HL-60 (cell line): ENCODE results near the gene CLIC3.

Source experiments
- POLR2AphosphoS5 ChIP-seq: IDR thresholded peaks from 2 replicates; pipeline ENCODE4 v1.6.1; 2012; ENCODE audit warnings: low read depth
- TF ChIP-seq, protein P1 (sequence below): IDR thresholded peaks from one replicate; pipeline ENCODE4 v1.5.1; 2011; ENCODE audit warnings: low read length, control low read depth, inconsistent platforms; ENCODE audit not compliant: insufficient read depth

DNA sequence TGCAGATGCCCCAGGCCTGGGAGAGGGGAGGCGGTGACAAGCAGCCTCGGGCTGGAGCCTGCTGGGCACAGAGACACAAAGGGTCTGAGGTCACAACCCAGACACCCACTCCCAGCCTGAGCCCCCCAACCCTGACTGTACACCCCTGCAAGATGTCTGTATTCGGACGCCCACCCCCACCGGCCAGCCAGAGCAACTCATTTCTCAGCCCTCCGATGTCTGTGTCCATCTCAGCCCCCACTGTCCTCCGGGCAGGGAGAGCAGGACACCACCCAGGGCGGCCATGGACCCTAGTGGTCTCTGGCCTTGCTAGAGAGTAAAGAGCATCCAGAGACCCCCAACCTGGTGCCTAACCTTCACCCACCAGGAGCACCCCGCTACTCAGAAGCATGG lies 40.4 kb downstream of the CLIC3 start:
- TF ChIP-seq, protein P1, sequence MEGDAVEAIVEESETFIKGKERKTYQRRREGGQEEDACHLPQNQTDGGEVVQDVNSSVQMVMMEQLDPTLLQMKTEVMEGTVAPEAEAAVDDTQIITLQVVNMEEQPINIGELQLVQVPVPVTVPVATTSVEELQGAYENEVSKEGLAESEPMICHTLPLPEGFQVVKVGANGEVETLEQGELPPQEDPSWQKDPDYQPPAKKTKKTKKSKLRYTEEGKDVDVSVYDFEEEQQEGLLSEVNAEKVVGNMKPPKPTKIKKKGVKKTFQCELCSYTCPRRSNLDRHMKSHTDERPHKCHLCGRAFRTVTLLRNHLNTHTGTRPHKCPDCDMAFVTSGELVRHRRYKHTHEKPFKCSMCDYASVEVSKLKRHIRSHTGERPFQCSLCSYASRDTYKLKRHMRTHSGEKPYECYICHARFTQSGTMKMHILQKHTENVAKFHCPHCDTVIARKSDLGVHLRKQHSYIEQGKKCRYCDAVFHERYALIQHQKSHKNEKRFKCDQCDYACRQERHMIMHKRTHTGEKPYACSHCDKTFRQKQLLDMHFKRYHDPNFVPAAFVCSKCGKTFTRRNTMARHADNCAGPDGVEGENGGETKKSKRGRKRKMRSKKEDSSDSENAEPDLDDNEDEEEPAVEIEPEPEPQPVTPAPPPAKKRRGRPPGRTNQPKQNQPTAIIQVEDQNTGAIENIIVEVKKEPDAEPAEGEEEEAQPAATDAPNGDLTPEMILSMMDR: no peak
- TF ChIP-seq POLR2AphosphoS5: no peak
